Measurements from ENCODE around the gene CHCHD1. TPM values are rescaled to one million over a fixed set of nuclear protein-coding genes. Genes with fewer than 3 reads are reported as not detected.

The CHCHD1 gene
- polyA plus RNA-seq, 1 experiment: 14.3 TPM

DNA sequence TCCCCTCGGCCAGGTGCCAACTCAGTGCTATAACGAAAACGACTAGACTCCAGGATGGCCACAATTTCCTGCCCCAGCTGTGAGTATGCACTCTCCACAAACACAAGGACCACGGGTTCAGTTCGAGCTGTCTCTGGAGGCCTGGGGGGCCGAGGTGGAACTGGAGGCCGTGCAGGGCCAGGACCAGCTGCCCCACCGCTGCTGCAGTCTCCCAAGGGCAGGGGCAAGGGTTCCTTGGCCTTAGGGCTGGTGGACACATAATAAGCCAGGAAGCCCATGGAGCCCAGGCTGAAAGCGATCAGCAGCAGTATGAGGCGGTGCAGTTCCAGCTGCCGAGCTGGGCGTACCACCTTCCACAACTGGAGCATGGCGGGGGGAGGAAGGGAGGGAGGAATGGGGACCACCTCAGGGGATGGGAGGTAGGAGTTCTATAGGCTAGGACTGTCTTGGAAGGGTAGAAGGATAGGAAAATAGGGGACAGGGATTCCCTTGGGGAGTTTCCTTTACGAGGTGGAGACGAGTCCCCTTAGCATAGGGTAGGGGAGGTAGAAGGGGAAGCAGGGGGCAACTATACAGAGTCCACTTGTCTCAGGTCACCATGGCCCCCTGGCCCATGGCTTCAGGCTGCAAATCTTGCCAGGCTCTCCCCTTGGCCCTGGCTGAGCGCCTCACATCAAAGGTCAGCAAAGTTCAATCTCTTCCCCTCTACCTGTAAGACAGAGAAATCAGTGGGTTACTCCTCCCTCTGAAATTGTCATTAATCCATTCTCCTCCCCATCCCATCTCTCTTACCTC lies 26.4 kb downstream of the CHCHD1 start:
- Histone ChIP-seq H3K36me3 (ENCODE audit: control insufficient read depth, insufficient read depth, low read length) (peaks cover 28% of the 10 kb centered on the region), H3K4me3 (ENCODE audit: low read depth, low read length) (no peak overlapping the region), H3K27me3 (ENCODE audit: control insufficient read depth, insufficient read depth, low read length) (no peaks in the 10 kb centered on the region)
- ChIA-PET POLR2A (interaction anchor here (0.5 kb wide), 1 partner anchor 27 kb away, joined by 3 read pairs; no protein-coding TSS in a partner anchor), CTCF (interaction anchor here (0.7 to 1.0 kb wide), 2 partner anchors 16 to 71 kb away, joined by 3 to 4 read pairs; no protein-coding TSS in a partner anchor)
- no peak for TF ChIP-seq CTCF (IDR thresholded peaks at IDR 0.05; ENCODE audit: insufficient read depth, low read depth, low read length)
- DNase-seq (ENCODE audit: low read depth): no peak

- no peak for DNase-seq (ENCODE audit: low read depth)
- Histone ChIP-seq H3K36me3 (ENCODE audit: control insufficient read depth, insufficient read depth, low read length) (peaks cover 24% of the 10 kb centered on the region), H3K4me3 (ENCODE audit: low read depth, low read length) (no peak overlapping the region), H3K27me3 (ENCODE audit: control insufficient read depth, insufficient read depth, low read length) (no peaks in the 10 kb centered on the region)
- TF ChIP-seq CTCF (IDR thresholded peaks at IDR 0.05; ENCODE audit: insufficient read depth, low read depth, low read length): no peak
- CTCF ChIA-PET: interaction anchor here (0.7 to 1.0 kb wide), 2 partner anchors 17 to 70 kb away, joined by 3 to 4 read pairs; no protein-coding TSS in a partner anchor
- POLR2A ChIA-PET: interaction anchor here (0.6 kb wide), 1 partner anchor 1302 kb away, joined by 3 read pairs; the partner anchor contains the start of gene SAMD8
Observed at GRCh38 chr10:73809061-73809818, 27.4 kb downstream of the CHCHD1 start.

DNA sequence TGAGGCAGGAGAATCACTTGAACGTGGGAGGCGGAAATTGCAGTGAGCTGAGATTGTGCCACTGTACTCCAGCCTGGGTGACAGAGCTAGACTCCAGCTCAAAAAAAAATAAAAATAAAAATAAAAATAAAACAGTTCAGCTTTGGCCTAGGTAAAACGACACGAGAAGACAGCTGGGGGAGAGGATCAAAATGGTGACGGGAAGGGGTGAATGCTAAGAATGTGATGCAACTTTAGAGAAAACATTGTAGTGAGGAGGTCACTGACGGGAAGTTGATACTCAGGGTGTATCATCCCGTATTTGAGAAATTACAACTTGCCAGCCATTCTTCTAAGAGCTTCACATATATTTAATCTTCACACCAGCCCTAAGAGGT lies 28.5 kb downstream of the CHCHD1 start:
- H3K36me3 ChIP-seq (ENCODE audit: control insufficient read depth, insufficient read depth, low read length): peaks cover 25% of the 10 kb centered on the region
- TF ChIP-seq CTCF (IDR thresholded peaks at IDR 0.05; ENCODE audit: insufficient read depth, low read depth, low read length): no peak
- H3K4me3 ChIP-seq (ENCODE audit: low read depth, low read length): peak overlapping the region; percentile 90
- no peak for DNase-seq (ENCODE audit: low read depth)
- ChIA-PET CTCF (interaction anchor here (0.7 to 1.1 kb wide), 2 partner anchors 64 to 610 kb away, joined by 3 read pairs; partner anchors contain the start of gene CAMK2G), POLR2A (interaction anchor here (0.7 kb wide), 1 partner anchor 84 kb away, joined by 6 read pairs; no protein-coding TSS in a partner anchor)
- no peaks in the 10 kb centered on the region for H3K27me3 ChIP-seq (ENCODE audit: control insufficient read depth, insufficient read depth, low read length)

DNA sequence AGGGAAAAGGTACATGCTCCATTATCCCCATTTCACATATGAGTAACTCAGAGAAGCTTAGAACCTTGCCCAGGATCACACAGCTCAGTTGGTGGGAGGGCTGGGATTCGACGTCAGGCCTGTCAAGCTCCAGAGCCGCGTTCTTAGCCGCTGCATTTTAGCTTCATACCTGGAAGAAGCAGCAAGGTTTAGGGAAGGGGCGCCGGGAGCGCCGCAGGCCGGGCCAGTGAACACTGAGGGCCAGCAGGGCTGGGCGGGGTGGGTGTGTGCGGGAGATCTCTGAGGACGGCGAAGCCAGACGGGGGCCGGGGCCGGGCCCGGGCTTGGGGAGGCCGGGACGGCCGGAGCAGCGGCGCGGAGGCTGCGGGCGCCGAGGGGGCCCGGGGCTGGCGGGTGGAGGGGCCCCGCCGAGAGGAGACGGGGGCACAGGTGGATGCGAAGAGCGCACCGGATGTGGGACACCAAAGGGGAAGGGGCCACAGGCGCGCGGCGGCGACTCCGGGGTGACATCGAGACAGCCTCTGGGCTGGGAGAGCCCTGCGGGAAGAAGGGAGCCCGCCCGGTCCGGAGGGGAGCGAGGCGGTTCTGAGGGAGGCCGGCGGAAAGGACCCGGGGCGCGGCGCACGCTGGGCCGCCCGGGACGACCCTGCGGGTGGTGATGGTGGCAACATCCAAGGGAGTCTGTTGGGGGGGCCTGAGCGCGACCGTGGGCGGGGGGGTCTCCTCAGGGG lies 29.1 kb downstream of the CHCHD1 start:
- TF ChIP-seq CTCF (IDR thresholded peaks at IDR 0.05; ENCODE audit: insufficient read depth, low read depth, low read length): no peak
- H3K4me3 ChIP-seq (ENCODE audit: low read depth, low read length): peak overlapping the region; percentile 90
- ChIA-PET CTCF (interaction anchor here (1.1 kb wide), 1 partner anchor 63 kb away, joined by 3 read pairs; the partner anchor contains the start of gene CAMK2G), POLR2A (interaction anchor here (0.7 kb wide), 1 partner anchor 83 kb away, joined by 6 read pairs; no protein-coding TSS in a partner anchor)
- peaks cover 21% of the 10 kb centered on the region for H3K36me3 ChIP-seq (ENCODE audit: control insufficient read depth, insufficient read depth, low read length)
- no peak for DNase-seq (ENCODE audit: low read depth)
- no peaks in the 10 kb centered on the region for H3K27me3 ChIP-seq (ENCODE audit: control insufficient read depth, insufficient read depth, low read length)

Measured in BJ (cell line).